HG03135 (cell line): Measurements from ENCODE around the gene SMOC2.

Experiments used
- ATAC-seq: cut with Tn5 transposase; IDR thresholded peaks from one replicate; pipeline ENCODE4 v1.9.1; 2021; ENCODE audit warnings: mild to moderate bottlenecking, moderate library complexity; ENCODE audit not compliant: unreplicated experiment

Gene SMOC2

GRCh38 chr6:168479421-168479820 lies 38.4 kb downstream of the SMOC2 start:
- ATAC-seq = no peak

GRCh38 chr6:168480481-168480880 lies 39.5 kb downstream of the SMOC2 start:
- ATAC-seq = no peak

- no peak for ATAC-seq
Measured at GRCh38 chr6:168485818-168486217, 44.8 kb downstream of the SMOC2 start.

DNA sequence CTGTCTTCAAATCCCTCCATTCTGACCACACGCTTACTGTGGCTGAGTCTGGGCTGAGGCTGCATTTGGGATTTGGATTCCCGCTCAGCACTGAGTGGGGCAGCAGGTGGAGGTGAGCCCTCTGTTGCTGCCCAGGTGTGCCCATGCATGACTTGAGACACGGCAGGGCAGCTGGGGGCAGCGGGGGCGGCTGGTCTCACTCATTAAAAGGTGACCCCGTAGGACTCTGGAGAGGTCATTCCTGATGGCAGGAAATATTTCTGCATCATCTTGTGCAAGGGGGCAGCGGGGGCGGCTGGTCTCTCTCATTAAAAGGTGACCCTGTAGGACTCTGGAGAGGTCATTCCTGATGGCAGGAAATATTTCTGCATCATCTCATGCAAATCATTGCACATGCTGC lies 49.8 kb downstream of the SMOC2 start:
- ATAC-seq = no peak

- no peak for ATAC-seq
Measured at GRCh38 chr6:168493976-168494375, 53.0 kb downstream of the SMOC2 start.

- no peak for ATAC-seq
Measured at GRCh38 chr6:168494726-168495125, 53.7 kb downstream of the SMOC2 start.

DNA sequence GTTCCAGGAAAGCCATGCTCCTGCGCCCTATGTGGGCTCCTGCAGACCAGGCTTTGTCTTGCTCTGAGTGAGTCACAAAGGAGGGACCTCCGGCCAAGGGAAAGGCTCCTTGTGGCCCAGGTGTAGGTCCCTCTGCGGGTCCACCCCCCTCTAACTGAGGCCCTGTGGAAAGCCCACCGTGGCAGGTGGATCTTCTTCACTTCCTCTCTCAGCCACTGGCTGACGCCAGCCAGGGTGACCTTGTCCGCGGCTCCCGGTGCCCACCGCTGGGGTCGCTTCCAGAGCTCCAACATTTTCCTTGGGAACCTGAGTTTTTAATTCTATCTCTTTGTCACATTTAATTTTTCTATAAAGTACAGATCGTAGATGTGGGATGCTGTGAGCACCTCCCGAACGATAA lies 54.1 kb downstream of the SMOC2 start:
- no peak for ATAC-seq

DNA sequence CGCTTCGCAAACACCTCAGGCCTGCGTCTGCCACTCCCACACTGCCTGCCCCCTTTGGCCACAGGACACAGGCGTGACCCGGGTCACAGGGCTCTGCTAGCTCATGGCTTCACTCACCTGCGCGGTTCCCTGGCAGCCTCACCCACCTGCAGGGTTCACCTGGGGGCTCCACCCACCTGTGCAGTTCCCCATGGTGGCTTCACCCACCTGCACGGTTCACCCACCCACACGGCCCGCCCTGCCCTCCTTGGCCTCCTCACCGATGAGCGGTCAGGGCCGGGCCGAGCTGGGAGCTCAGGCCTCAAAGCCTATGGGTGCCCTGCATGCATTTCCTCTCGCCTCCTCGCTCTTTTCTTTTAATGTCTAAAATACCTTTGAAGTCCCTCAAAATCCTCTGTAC lies 54.7 kb downstream of the SMOC2 start:
- no peak for ATAC-seq

- no peak for ATAC-seq
Measured at GRCh38 chr6:168496139-168496996, 55.4 kb downstream of the SMOC2 start.

- ATAC-seq = no peak
Measured at GRCh38 chr6:168496997-168497331, 56.0 kb downstream of the SMOC2 start.

DNA sequence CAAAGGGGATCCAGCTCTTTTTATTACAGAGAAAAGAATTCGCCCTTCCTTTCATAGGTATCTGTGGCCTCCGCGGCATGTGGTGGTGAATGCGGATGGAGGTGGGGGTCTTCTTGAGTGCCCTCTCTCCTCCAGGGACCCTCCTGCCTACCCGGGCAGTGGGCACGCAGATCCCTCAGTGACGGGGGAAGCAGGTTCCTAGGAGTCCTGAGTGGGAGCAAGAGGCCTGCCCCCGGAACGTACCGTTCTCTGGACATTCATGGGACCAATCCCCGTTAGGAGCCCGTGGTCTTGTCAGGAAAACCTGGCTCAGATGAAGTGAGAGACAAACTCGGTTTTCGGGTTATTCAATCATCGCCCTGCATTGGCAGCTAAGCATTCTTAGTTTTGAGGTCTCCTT lies 56.4 kb downstream of the SMOC2 start:
- no peak for ATAC-seq

DNA sequence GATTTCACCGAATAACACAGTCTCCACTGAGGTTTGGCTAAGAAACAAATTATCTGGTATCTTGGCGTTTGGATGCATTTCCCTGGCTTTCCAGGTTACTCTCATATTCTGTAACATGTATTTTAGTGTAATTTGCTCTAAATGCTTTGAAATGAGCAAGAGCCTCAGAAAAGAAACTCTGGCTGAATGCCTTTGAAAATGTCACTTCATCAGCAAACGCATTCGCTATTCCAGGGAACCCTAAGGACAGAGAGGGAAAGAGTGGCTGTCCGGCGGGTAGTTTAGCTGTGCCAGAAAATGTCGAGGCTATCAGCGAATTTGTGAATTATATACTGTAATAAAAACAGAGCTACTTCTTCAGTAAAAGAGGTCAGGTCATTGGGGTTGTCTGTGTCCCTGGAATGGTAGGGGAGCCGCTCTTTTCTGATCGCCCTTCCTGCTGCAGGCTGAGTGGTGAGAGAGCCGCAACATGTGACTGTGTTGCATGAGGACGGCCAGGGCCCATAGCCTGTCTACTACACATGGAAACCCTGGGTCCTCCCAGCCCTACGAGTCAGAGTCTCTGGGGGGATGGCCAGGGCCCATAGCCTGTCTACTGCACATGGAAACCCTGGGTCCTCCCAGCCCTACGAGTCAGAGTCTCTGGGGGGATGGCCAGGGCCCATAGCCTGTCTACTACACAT lies 57.3 kb downstream of the SMOC2 start:
- ATAC-seq = no peak

- ATAC-seq = no peak
Measured at GRCh38 chr6:168499045-168499650, 58.2 kb downstream of the SMOC2 start.

DNA sequence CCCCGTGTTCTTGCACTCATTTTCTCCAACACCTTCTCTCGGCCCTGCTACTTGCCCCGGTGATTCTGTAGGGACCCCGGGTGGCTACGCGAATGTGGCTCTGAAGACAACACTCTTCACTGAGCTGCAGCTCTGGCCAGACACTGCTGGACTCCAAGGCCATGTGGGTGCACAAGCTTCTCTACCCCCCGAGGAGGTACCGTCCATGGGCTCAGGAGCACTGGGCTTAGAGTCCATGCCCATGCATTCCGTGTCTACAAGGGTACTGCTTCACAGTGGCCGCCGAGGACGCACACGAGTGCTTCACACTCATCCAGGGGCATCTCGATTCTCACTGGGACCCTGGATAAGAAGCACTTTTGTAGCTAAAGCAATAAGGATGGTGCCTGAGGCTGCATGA lies 59.5 kb downstream of the SMOC2 start:
- ATAC-seq = no peak

- ATAC-seq = no peak
Measured at GRCh38 chr6:168501561-168501960, 60.6 kb downstream of the SMOC2 start.

GRCh38 chr6:168504366-168504765 lies 63.4 kb downstream of the SMOC2 start:
- ATAC-seq = no peak

GRCh38 chr6:168506460-168506859 lies 65.5 kb downstream of the SMOC2 start:
- no peak for ATAC-seq

DNA sequence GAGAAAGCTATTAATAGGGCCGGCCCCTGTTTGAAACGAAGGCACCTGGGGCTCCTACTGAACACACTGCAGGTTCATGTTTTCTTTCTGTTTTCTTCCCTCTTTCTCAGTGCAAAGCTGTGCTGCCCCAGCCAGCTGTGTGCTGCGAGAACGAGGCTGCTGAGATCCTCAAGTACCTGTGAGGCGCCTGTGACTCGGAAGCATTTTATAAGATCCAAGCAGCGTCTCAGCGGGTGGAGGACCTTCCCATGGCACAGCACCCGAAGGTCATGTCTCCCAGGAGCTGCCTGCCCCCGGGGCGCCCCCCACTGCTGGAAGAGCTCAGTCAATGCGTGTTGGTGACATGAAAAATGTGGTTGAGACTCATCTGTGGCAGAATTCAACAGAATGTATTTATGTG lies 66.3 kb downstream of the SMOC2 start:
- ATAC-seq = no peak

GRCh38 chr6:168507730-168508129 lies 66.7 kb downstream of the SMOC2 start:
- no peak for ATAC-seq

DNA sequence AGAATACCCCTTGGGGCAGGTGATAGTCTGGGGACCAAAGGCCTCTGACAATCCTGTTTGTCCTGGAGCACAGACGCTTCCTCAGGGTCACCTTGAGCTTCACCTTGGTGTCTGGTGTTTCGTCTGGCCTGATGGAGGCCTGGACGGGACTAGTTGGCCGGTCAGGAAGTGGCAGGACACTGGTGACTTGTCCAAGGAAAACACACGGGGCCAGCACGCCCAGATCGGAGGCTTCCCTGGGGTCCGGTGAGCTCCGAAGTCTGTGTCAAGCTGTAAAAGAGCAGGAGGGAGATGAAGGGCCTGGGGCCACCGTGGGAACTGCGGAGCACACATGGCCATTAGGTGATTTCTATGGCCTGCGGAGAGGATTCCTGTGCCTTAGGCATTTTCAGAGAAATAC lies 67.9 kb downstream of the SMOC2 start:
- ATAC-seq = no peak

DNA sequence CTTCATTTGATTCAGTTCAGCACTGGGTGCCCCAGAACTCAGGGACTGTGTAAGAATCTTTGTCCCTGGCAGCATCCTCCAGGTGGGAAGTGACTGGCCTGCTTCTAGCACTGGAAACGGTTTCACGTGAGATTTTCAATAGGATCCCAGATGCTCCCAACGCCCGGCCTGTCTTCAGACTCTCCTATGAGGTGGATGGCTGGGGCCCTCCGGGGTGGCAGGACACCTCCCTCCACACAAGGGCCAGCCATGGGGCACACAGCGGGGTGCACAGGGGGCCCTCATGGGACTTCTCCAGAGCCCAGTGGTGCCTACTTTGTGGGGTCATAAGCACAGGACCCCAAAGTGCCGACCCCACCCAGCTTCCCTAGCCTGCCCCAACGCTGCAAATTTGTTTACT lies 72.8 kb downstream of the SMOC2 start:
- no peak for ATAC-seq

DNA sequence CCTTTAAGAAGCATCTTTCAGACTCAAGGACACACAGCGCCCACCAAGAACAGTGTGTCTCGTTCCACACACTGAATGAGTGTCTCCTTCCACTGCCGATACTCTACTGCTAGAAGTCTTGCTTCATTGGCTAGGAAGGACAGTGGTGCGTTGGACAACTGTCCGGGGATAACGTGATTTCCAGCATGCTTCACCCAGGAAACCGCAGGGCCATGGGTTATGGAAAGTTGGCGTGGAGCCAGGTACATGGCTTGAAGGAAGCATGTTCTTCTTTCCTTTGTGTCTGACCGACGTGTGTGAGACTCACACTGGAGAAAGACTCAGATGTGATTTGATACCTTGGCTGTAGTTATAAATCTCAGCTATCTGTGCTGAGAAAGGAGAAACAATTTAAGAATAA lies 73.2 kb downstream of the SMOC2 start:
- ATAC-seq = no peak
